ENCODE data around the gene NFAM1. TPM values are rescaled to one million over a fixed set of nuclear protein-coding genes. Genes with fewer than 3 reads are reported as not detected.

The NFAM1 gene
- total and polyA plus RNA-seq, 2 experiments from 2014 or later, result 0.11 to 0.49 TPM

DNA sequence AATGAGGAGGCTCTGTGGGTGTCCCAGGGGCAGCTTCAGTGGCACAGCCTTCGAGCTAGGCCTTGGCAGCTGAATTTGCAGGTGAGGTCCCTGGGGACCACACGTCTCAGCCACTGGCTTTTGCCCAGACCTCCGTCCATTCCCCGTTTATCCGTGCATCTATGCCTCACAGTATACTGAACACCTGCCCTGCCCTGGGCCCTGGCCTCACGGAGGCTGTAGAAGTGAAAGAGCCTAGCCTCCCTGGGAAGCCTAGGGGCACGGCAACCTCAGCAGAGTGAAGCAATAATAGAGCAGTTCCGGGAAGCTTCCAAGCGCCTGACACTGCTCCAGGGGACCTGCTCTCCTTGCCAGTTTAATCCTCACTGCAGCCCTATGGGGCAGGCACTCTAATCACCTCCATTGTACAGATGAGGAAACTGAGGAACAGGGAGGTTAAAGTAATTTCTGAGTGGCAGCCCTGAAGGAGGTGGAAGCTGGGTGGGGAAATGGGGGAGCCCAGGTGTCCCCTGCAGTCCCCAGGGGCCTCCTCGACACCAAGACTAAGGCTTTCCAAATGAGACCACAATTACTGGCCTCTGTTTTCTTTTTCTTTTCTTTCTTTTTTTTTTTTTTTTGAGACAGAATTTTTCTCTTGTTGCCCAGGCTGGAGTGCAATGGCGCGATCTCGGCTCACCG, 2.7 kb upstream of the NFAM1 start:
- no peak overlapping the region for H3K4me3 ChIP-seq
- no peaks in the 10 kb centered on the region for H3K79me2 ChIP-seq (replicated peaks; ENCODE audit: insufficient read depth)
- no peak overlapping the region for H3K27ac ChIP-seq (ENCODE audit: low read depth)
- Mint-ChIP-seq H3K9me3 (no peaks in the 10 kb centered on the region), H3K27ac (no peak overlapping the region), H3K27me3 (ENCODE audit: insufficient read depth, low read depth, poor library complexity) (peaks cover 23% of the 10 kb centered on the region), H3K4me1 (peaks cover 32% of the 10 kb centered on the region), H3K4me3 (no peak overlapping the region), H3K36me3 (ENCODE audit: low read depth) (no peaks in the 10 kb centered on the region; the same call in 2 of the 3 replicates)
- no peaks in the 10 kb centered on the region for H3K36me3 ChIP-seq (ENCODE audit: insufficient read depth)
- TF ChIP-seq ZNF331 (CRISPR knock-in tag; IDR thresholded peaks at IDR 0.05; ENCODE audit: low read depth) (no peak), CTCF (conservative IDR thresholded peaks at IDR 0.05; ENCODE audit: low read depth in 2 of 2) (no peak), STAT1 (IDR thresholded peaks at IDR 0.05; ENCODE audit: unreplicated experiment) (no peak), NANOG (IDR thresholded peaks at IDR 0.05; ENCODE audit: borderline replicate concordance) (no peak), EZH2phosphoT487 (IDR thresholded peaks at IDR 0.05; ENCODE audit: unreplicated experiment) (no peak), CREB1 (CRISPR knock-in tag; IDR thresholded peaks at IDR 0.05; ENCODE audit: low read depth) (no peak), POLR2AphosphoS5 (IDR thresholded peaks at IDR 0.05; ENCODE audit: low read depth) (no peak), ZNF114 (CRISPR knock-in tag; IDR thresholded peaks at IDR 0.05) (no peak), JUNB (IDR thresholded peaks at IDR 0.05; ENCODE audit: unreplicated experiment) (no peak), REST (IDR thresholded peaks at IDR 0.05; ENCODE audit: unreplicated experiment) (no peak), EZH2 (IDR thresholded peaks at IDR 0.05; ENCODE audit: low read depth, unreplicated experiment) (no peak)
- TF ChIP-seq, protein P1, sequence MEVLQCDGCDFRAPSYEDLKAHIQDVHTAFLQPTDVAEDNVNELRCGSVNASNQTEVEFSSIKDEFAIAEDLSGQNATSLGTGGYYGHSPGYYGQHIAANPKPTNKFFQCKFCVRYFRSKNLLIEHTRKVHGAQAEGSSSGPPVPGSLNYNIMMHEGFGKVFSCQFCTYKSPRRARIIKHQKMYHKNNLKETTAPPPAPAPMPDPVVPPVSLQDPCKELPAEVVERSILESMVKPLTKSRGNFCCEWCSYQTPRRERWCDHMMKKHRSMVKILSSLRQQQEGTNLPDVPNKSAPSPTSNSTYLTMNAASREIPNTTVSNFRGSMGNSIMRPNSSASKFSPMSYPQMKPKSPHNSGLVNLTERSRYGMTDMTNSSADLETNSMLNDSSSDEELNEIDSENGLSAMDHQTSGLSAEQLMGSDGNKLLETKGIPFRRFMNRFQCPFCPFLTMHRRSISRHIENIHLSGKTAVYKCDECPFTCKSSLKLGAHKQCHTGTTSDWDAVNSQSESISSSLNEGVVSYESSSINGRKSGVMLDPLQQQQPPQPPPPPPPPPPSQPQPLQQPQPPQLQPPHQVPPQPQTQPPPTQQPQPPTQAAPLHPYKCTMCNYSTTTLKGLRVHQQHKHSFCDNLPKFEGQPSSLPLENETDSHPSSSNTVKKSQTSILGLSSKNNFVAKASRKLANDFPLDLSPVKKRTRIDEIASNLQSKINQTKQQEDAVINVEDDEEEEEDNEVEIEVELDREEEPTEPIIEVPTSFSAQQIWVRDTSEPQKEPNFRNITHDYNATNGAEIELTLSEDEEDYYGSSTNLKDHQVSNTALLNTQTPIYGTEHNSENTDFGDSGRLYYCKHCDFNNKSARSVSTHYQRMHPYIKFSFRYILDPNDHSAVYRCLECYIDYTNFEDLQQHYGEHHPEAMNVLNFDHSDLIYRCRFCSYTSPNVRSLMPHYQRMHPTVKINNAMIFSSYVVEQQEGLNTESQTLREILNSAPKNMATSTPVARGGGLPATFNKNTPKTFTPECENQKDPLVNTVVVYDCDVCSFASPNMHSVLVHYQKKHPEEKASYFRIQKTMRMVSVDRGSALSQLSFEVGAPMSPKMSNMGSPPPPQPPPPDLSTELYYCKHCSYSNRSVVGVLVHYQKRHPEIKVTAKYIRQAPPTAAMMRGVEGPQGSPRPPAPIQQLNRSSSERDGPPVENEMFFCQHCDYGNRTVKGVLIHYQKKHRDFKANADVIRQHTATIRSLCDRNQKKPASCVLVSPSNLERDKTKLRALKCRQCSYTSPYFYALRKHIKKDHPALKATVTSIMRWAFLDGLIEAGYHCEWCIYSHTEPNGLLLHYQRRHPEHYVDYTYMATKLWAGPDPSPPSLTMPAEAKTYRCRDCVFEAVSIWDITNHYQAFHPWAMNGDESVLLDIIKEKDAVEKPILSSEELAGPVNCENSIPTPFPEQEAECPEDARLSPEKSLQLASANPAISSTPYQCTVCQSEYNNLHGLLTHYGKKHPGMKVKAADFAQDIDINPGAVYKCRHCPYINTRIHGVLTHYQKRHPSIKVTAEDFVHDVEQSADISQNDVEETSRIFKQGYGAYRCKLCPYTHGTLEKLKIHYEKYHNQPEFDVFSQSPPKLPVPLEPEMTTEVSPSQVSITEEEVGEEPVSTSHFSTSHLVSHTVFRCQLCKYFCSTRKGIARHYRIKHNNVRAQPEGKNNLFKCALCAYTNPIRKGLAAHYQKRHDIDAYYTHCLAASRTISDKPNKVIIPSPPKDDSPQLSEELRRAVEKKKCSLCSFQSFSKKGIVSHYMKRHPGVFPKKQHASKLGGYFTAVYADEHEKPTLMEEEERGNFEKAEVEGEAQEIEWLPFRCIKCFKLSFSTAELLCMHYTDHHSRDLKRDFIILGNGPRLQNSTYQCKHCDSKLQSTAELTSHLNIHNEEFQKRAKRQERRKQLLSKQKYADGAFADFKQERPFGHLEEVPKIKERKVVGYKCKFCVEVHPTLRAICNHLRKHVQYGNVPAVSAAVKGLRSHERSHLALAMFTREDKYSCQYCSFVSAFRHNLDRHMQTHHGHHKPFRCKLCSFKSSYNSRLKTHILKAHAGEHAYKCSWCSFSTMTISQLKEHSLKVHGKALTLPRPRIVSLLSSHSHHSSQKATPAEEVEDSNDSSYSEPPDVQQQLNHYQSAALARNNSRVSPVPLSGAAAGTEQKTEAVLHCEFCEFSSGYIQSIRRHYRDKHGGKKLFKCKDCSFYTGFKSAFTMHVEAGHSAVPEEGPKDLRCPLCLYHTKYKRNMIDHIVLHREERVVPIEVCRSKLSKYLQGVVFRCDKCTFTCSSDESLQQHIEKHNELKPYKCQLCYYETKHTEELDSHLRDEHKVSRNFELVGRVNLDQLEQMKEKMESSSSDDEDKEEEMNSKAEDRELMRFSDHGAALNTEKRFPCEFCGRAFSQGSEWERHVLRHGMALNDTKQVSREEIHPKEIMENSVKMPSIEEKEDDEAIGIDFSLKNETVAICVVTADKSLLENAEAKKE (CRISPR knock-in tag; IDR thresholded peaks at IDR 0.05), result no peak
- TF ChIP-seq, protein P2, sequence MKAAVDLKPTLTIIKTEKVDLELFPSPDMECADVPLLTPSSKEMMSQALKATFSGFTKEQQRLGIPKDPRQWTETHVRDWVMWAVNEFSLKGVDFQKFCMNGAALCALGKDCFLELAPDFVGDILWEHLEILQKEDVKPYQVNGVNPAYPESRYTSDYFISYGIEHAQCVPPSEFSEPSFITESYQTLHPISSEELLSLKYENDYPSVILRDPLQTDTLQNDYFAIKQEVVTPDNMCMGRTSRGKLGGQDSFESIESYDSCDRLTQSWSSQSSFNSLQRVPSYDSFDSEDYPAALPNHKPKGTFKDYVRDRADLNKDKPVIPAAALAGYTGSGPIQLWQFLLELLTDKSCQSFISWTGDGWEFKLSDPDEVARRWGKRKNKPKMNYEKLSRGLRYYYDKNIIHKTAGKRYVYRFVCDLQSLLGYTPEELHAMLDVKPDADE (IDR thresholded peaks at IDR 0.05), result no peak
- 0 out of 2 replicates have a peak, but pooled peaks cover 10% of the 10 kb centered on the region for H3K27me3 ChIP-seq (ENCODE audit: insufficient read depth)
- H3K9me2 ChIP-seq (ENCODE audit: insufficient read depth), result no peaks in the 10 kb centered on the region
- H3K4me1 ChIP-seq (ENCODE audit: insufficient read depth), result peaks cover 21% of the 10 kb centered on the region
- ATAC-seq (no peak), DNase-seq (ENCODE audit: low spot score) (no peak)
- H3F3A ChIP-seq (replicated peaks; ENCODE audit: low read depth), result peaks cover 8% of the 10 kb centered on the region
- H3K4me2 ChIP-seq, result no peak overlapping the region
- H2AFZ ChIP-seq, result no peak overlapping the region
- no peaks in the 10 kb centered on the region for H4K20me1 ChIP-seq (replicated peaks; ENCODE audit: insufficient read depth)

Data from GM23338 (cell line).